Measurements from ENCODE around the gene KNOP1. TPM values are rescaled to one million over a fixed set of nuclear protein-coding genes. Genes with fewer than 3 reads are reported as not detected.

KNOP1 gene
- polyA plus RNA-seq, 1 donor = 39.1 TPM

- no peak for DNase-seq
Observed at GRCh38 chr16:19708296-19709205, 9.5 kb downstream of the KNOP1 start.

GRCh38 chr16:19707569-19708295 is 10.3 kb downstream of the KNOP1 start:
- DNase-seq = no peak

DNA sequence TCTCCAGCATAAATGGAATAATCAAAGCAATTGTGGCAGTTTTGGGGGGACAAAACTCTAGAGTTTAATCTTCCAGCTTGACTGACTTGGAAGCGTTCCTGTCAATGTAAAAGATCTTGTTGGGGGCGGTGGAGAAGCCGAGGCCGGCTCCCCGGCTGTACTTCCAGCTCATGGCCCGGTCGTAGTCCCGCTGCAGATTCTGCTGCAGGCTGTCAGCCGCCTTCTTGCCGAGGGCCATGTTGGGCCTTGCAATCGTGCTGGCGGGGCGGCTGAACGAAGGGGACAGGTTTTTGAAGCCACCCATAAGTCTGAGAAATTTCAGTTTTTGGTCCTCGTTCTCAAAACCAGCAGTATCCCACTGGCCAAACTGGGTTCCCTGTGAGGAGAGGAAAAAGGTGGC is 11.2 kb downstream of the KNOP1 start:
- DNase-seq = no peak

DNA sequence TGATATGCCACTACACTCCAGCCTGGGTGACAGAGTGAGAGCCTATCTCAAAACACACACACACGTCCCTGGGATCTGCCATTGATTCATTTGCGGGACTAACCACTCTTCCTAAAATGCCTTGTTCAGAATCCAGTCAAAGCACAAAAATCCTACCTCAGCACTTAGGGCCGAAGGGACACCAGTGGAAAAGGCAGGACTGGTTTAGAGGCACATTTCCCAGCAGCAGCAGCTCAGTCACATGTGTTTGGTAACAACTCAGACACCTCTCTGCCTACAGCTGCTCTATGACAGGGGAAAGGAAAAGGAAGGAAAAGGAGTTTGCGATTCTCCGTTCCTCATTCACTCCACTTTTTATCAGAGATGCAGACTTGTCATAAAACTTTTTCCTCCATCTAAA is 12.2 kb downstream of the KNOP1 start:
- DNase-seq = no peak

- no peak for DNase-seq
Observed at GRCh38 chr16:19705146-19705501, 12.9 kb downstream of the KNOP1 start.

- no peak for DNase-seq
Observed at GRCh38 chr16:19704321-19705145, 13.5 kb downstream of the KNOP1 start.

- DNase-seq = no peak
Observed at GRCh38 chr16:19703172-19703889, 14.7 kb downstream of the KNOP1 start.

GRCh38 chr16:19701091-19701490 is 16.9 kb downstream of the KNOP1 start:
- no peak for DNase-seq

DNA sequence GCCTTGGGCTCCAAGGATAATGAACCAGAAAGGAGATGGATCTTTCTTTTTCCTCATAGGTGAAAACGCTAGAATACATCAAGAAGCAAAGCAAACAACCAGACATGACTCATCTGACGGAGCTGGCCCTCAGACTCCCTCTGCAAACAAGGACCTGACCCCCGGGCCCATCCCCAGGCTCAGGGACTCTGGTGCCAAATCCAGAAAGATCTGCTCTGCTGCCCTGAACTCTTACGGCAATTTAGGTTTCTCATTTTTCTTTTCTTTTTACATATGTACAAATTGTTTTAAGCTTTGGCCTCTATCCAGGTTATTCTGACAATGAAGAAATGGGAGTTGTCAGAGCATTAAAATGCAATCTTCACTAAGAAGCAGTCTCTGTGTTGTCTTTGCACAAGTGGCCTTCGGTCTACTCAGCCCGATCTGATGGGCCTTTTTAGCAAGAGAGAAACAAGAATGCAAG is 17.7 kb downstream of the KNOP1 start:
- DNase-seq = no peak

DNA sequence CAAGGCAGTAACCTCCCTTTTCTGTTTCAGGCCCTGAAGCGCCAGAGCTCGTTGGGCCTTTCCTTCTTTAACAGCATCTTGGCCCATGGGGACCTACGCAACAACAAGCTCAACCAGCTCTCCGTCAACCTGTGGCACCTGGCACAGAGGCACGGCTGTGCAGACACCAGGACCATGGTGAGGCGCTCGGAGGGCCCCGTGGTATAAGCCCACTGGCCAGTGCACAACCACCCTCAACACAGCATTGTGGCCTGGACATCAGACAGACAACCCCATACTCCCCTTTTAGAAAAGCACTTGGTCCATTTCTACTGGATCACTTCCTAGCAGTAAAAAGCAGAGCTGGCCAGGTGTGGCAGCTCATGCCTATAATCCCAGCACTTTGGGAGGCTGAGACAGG is 18.6 kb downstream of the KNOP1 start:
- no peak for DNase-seq

GRCh38 chr16:19698480-19699465 is 19.3 kb downstream of the KNOP1 start:
- no peak for DNase-seq

DNA sequence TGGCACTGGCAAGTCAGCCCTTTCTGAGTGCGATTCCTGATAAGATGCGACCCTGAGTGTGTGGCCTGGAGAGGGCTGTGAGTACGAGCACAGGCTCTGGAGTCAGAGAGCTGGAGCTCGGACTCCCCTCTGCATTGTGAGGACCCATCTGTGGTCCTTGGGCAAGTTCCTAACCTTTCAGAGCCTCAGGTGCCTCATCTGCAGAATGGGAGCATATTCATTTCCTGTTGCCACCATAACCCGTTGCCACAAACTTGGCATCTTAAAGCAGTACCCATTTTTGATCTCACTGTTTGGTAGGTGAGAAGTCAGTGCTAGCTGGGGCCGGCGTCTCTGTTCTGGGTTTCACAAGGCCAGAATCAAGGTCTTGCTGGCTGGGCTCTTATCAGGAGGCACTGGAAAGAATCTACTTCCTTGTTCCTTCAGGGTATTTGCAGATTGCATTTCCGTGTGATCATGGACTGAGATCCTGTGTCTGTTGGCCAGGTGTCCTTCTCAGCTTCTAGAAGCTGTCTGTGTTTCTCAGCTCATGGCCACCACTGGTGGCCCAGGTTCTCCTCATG is 20.2 kb downstream of the KNOP1 start:
- no peak for DNase-seq

- DNase-seq = no peak
Observed at GRCh38 chr16:19696961-19697360, 21.1 kb downstream of the KNOP1 start.

- peak; percentile 39 for DNase-seq
Observed at GRCh38 chr16:19696328-19696727, 21.7 kb downstream of the KNOP1 start.

DNA sequence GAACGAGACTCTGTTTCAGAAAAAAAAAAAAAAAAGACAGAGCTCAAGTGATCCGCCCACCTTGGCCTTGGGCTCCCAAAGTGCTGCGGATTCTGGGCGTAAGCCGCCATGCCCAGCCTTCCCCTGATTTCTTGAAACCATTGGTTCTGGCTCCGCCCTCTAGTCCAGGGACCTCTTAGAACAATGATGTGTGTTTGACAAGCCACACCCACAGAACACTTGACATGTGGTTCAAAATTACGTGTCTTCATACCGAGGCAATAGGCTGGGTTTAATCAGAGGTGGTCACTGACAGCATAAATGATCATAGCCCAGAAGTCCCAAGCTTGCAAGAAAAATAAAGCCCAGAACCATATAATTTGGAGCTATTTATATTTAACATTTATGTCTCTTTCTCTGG is 23.0 kb downstream of the KNOP1 start:
- no peak for DNase-seq

GRCh38 chr16:19691161-19691711 is 26.8 kb downstream of the KNOP1 start:
- DNase-seq = no peak

DNA sequence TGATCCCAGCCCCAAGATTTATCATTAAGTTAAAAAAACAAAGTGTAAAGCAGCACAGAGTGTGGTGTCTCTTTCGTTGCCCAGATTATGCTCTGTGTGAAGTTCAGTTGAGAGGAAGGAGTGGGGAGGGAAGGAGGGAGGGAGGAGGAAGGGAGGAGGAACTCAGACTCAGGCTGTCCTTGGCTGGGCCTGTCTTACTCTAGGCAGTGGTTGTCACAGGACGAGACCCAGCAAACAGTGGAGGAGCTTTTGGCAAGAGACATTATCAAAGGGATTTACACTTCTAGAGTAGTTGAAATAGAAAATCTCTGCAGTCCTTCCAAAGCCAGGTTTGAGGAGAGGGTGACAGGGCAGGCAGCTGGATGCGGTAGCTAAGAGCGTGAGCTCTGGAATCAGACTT is 27.8 kb downstream of the KNOP1 start:
- DNase-seq = no peak

- no peak for DNase-seq
Observed at GRCh38 chr16:19689342-19689741, 28.7 kb downstream of the KNOP1 start.

DNA sequence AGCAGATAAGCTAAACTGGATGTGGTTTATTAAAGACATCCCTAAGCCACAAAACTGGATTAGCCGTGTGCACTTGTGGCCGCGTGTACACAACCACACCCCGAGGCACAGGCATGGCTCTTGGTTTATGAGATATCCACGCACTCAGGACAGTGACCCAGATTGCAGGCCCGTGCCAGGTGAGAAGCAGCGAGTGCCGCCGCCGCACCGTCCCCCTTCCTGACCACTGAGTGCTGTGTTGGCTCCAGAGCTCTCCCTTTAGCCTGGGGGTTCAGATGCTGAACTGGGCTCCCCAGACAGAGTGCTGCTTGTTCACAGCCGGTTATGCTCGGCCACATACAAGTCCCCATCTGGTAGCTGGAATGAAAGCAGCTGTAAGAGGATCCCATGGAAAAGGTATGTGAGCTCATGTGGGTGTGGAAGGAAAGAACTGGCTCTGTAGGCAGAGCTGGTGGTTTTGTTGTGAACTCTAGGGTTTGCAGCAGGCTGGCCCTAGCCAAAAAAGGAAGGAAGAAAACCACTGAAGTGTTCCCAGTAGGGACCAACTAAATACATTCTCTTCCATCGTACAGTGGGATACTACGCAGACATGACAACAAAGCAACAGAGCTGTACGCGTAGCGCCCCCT is 29.5 kb downstream of the KNOP1 start:
- DNase-seq = no peak
